ENCODE results near the gene DMRTC1.
"Not testable (repeated sequence)": the region's sequence is repeated elsewhere in the genome, so short reads cannot be mapped to it uniquely, and the experiment has no call there.

Gene DMRTC1

DNA sequence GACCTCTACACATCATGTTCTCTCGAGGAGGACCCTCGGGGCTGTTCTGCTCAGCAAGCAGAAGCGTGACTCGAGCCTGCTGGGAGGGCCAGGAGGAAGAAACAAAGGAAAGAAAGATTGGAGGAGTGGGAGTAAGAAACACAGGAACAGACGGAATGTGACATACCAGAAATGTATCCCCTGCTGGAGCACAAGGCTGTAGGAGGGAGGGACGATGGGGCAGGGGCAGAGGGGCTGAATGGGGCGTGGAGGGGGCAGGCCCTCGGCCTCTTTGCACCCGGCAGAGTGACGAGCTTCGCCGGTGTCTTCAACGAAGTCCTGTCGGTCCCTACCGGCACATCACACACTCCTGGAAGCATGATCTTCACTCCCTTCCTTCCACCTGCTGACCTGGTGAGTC lies 5.7 kb downstream of the DMRTC1 start, which contains the start of gene FAM236A:
TSS of gene FAM236A (plus strand) at position 301 of the 400 bp plus-strand sequence. CDS start at position 358, 57 bp downstream.
- not testable (repeated sequence) for H3K4me2 ChIP-seq (ENCODE audit: low read depth, low read length, poor library complexity, severe bottlenecking); H3K9me2 ChIP-seq (replicated peaks; ENCODE audit: low read depth, low read length); H3K27me3 ChIP-seq (ENCODE audit: insufficient read depth, low read length, poor library complexity, severe bottlenecking); H3K4me3 ChIP-seq (ENCODE audit: low read length, poor library complexity, severe bottlenecking); H4K20me1 ChIP-seq (ENCODE audit: insufficient read depth, low read length, poor library complexity, severe bottlenecking); H3K79me2 ChIP-seq (ENCODE audit: insufficient read depth, low read length); H3F3A ChIP-seq (ENCODE audit: low read depth); H3K9ac ChIP-seq (ENCODE audit: low read depth, low read length, poor library complexity, severe bottlenecking); H3K4me1 ChIP-seq (ENCODE audit: insufficient read depth, low read length, poor library complexity, severe bottlenecking); H3K36me3 ChIP-seq (ENCODE audit: insufficient read depth, low read length); H2AFZ ChIP-seq (ENCODE audit: low read length); H3K9me3 ChIP-seq (ENCODE audit: insufficient read depth, low read depth, low read length)

GRCh38 chrX:72936882-72937455 lies 6.7 kb downstream of the DMRTC1 start:
- not testable (repeated sequence) for H3K4me2 ChIP-seq (ENCODE audit: low read depth, low read length, poor library complexity, severe bottlenecking); H3K4me1 ChIP-seq (ENCODE audit: insufficient read depth, low read length, poor library complexity, severe bottlenecking); H3K9me3 ChIP-seq (ENCODE audit: insufficient read depth, low read depth, low read length); H3K9me2 ChIP-seq (replicated peaks; ENCODE audit: low read depth, low read length); H3F3A ChIP-seq (ENCODE audit: low read depth); H3K79me2 ChIP-seq (ENCODE audit: insufficient read depth, low read length); H3K4me3 ChIP-seq (ENCODE audit: low read length, poor library complexity, severe bottlenecking); H3K36me3 ChIP-seq (ENCODE audit: insufficient read depth, low read length); H2AFZ ChIP-seq (ENCODE audit: low read length); H3K9ac ChIP-seq (ENCODE audit: low read depth, low read length, poor library complexity, severe bottlenecking); H4K20me1 ChIP-seq (ENCODE audit: insufficient read depth, low read length, poor library complexity, severe bottlenecking); H3K27me3 ChIP-seq (ENCODE audit: insufficient read depth, low read length, poor library complexity, severe bottlenecking)

GRCh38 chrX:72936455-72936854 lies 7.2 kb downstream of the DMRTC1 start:
- not testable (repeated sequence) for H3K4me1 ChIP-seq (ENCODE audit: insufficient read depth, low read length, poor library complexity, severe bottlenecking); H3F3A ChIP-seq (ENCODE audit: low read depth); H3K9me3 ChIP-seq (ENCODE audit: insufficient read depth, low read depth, low read length); H3K36me3 ChIP-seq (ENCODE audit: insufficient read depth, low read length); H3K4me2 ChIP-seq (ENCODE audit: low read depth, low read length, poor library complexity, severe bottlenecking); H2AFZ ChIP-seq (ENCODE audit: low read length); H3K9ac ChIP-seq (ENCODE audit: low read depth, low read length, poor library complexity, severe bottlenecking); H4K20me1 ChIP-seq (ENCODE audit: insufficient read depth, low read length, poor library complexity, severe bottlenecking); H3K27me3 ChIP-seq (ENCODE audit: insufficient read depth, low read length, poor library complexity, severe bottlenecking); H3K4me3 ChIP-seq (ENCODE audit: low read length, poor library complexity, severe bottlenecking); H3K79me2 ChIP-seq (ENCODE audit: insufficient read depth, low read length); H3K9me2 ChIP-seq (replicated peaks; ENCODE audit: low read depth, low read length)

GRCh38 chrX:72932283-72932682 lies 11.4 kb downstream of the DMRTC1 start:
- H3K9me3 ChIP-seq (ENCODE audit: insufficient read depth, low read depth, low read length); H3K36me3 ChIP-seq (ENCODE audit: insufficient read depth, low read length); H3K4me2 ChIP-seq (ENCODE audit: low read depth, low read length, poor library complexity, severe bottlenecking); H3K27me3 ChIP-seq (ENCODE audit: insufficient read depth, low read length, poor library complexity, severe bottlenecking); H3K9ac ChIP-seq (ENCODE audit: low read depth, low read length, poor library complexity, severe bottlenecking); H3K9me2 ChIP-seq (replicated peaks; ENCODE audit: low read depth, low read length); H4K20me1 ChIP-seq (ENCODE audit: insufficient read depth, low read length, poor library complexity, severe bottlenecking); H3F3A ChIP-seq (ENCODE audit: low read depth); H3K4me3 ChIP-seq (ENCODE audit: low read length, poor library complexity, severe bottlenecking); H3K4me1 ChIP-seq (ENCODE audit: insufficient read depth, low read length, poor library complexity, severe bottlenecking); H2AFZ ChIP-seq (ENCODE audit: low read length); H3K79me2 ChIP-seq (ENCODE audit: insufficient read depth, low read length): not testable (repeated sequence)

DNA sequence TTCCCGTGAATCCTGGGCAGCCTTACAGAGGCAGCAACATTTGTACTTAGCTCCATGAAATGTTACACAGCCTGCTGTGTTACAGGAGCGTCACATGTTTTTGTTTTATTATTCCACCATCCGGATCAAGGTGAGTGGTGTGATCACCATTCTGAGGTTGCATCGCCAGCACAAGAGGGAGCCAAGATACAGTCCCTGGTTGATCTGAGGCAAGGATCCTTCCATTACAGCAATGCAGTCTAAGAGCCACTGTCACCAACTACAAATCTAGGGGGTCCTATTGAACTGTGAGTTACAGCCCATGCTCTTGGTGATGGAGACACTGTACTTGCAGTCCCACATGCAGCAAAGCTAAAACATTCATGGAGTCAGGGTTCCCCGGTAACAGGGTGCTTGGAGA lies 27.5 kb downstream of the DMRTC1 start:
- not testable (repeated sequence) for H3K36me3 ChIP-seq (ENCODE audit: insufficient read depth, low read length); H2AFZ ChIP-seq (ENCODE audit: low read length); H3K4me1 ChIP-seq (ENCODE audit: insufficient read depth, low read length, poor library complexity, severe bottlenecking); H3K4me3 ChIP-seq (ENCODE audit: low read length, poor library complexity, severe bottlenecking); H3F3A ChIP-seq (ENCODE audit: low read depth); H4K20me1 ChIP-seq (ENCODE audit: insufficient read depth, low read length, poor library complexity, severe bottlenecking); H3K9me2 ChIP-seq (replicated peaks; ENCODE audit: low read depth, low read length); H3K79me2 ChIP-seq (ENCODE audit: insufficient read depth, low read length); H3K27me3 ChIP-seq (ENCODE audit: insufficient read depth, low read length, poor library complexity, severe bottlenecking); H3K9ac ChIP-seq (ENCODE audit: low read depth, low read length, poor library complexity, severe bottlenecking); H3K4me2 ChIP-seq (ENCODE audit: low read depth, low read length, poor library complexity, severe bottlenecking); H3K9me3 ChIP-seq (ENCODE audit: insufficient read depth, low read depth, low read length)

- not testable (repeated sequence) for H4K20me1 ChIP-seq (ENCODE audit: insufficient read depth, low read length, poor library complexity, severe bottlenecking); H3K27me3 ChIP-seq (ENCODE audit: insufficient read depth, low read length, poor library complexity, severe bottlenecking); H3K9me2 ChIP-seq (replicated peaks; ENCODE audit: low read depth, low read length); H3K9ac ChIP-seq (ENCODE audit: low read depth, low read length, poor library complexity, severe bottlenecking); H3F3A ChIP-seq (ENCODE audit: low read depth); H2AFZ ChIP-seq (ENCODE audit: low read length); H3K4me1 ChIP-seq (ENCODE audit: insufficient read depth, low read length, poor library complexity, severe bottlenecking); H3K4me3 ChIP-seq (ENCODE audit: low read length, poor library complexity, severe bottlenecking); H3K4me2 ChIP-seq (ENCODE audit: low read depth, low read length, poor library complexity, severe bottlenecking); H3K36me3 ChIP-seq (ENCODE audit: insufficient read depth, low read length); H3K79me2 ChIP-seq (ENCODE audit: insufficient read depth, low read length); H3K9me3 ChIP-seq (ENCODE audit: insufficient read depth, low read depth, low read length)
Measured at GRCh38 chrX:72912315-72912714, 31.3 kb downstream of the DMRTC1 start, which contains the start of gene FAM236C. Gene FAM236C (plus strand): TSS chrX:72912615. CDS start chrX:72912715, 100 bp downstream.

DNA sequence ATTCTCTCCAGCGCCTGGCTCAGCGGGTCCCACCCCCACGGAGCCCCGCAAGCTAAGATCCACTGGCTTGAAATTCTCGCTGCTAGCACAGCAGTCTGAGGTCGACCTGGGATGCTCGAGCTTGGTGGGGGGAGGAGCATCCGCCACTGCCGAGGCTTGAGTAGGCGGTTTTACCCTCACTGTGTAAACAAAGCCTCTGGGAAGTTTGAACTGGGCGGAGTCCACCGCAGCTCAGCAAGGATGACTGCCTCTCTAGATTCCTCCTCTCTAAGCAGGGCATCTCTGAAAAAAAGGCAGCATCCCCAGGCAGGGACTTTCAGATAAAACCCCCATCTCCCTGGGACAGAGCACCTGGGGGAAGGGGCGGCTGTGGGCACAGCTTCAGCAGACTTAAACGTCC lies 53.9 kb downstream of the DMRTC1 start:
- H3K9me3 ChIP-seq (ENCODE audit: insufficient read depth, low read depth, low read length); H3K4me3 ChIP-seq (ENCODE audit: low read length, poor library complexity, severe bottlenecking); H2AFZ ChIP-seq (ENCODE audit: low read length); H3F3A ChIP-seq (ENCODE audit: low read depth); H3K36me3 ChIP-seq (ENCODE audit: insufficient read depth, low read length); H3K4me2 ChIP-seq (ENCODE audit: low read depth, low read length, poor library complexity, severe bottlenecking); H3K27me3 ChIP-seq (ENCODE audit: insufficient read depth, low read length, poor library complexity, severe bottlenecking); H4K20me1 ChIP-seq (ENCODE audit: insufficient read depth, low read length, poor library complexity, severe bottlenecking); H3K9me2 ChIP-seq (replicated peaks; ENCODE audit: low read depth, low read length); H3K79me2 ChIP-seq (ENCODE audit: insufficient read depth, low read length); H3K4me1 ChIP-seq (ENCODE audit: insufficient read depth, low read length, poor library complexity, severe bottlenecking); H3K9ac ChIP-seq (ENCODE audit: low read depth, low read length, poor library complexity, severe bottlenecking): not testable (repeated sequence)

Measured in Loucy (cell line).